Thyroid gland (tissue), 4 donors: ENCODE results near the gene FOXA3.

Source experiments
- POLR2A ChIP-seq, 2 donors: fragments of 450-650 bp; IDR thresholded peaks; one replicate each; pipeline ENCODE4 v1.6.1; 2017; ENCODE audit warnings: antibody characterized with exemption in 2 of 2, mild to moderate bottlenecking in 2 of 2, moderate library complexity in 1 of 2
- TF ChIP-seq, protein P1 (sequence below), 6 experiments: fragments of 200-600 bp in 3 of 6; fragments of 450-650 bp in 3 of 6; sonication (generic) in 3 of 6; IDR thresholded peaks; one replicate each; pipeline ENCODE4 v1.5.1; 2016 to 2019; ENCODE audit warnings: antibody characterized with exemption in 6 of 6, mild to moderate bottlenecking in 2 of 6, inconsistent platforms in 1 of 6, moderate library complexity in 1 of 6

- TF ChIP-seq, protein P1, sequence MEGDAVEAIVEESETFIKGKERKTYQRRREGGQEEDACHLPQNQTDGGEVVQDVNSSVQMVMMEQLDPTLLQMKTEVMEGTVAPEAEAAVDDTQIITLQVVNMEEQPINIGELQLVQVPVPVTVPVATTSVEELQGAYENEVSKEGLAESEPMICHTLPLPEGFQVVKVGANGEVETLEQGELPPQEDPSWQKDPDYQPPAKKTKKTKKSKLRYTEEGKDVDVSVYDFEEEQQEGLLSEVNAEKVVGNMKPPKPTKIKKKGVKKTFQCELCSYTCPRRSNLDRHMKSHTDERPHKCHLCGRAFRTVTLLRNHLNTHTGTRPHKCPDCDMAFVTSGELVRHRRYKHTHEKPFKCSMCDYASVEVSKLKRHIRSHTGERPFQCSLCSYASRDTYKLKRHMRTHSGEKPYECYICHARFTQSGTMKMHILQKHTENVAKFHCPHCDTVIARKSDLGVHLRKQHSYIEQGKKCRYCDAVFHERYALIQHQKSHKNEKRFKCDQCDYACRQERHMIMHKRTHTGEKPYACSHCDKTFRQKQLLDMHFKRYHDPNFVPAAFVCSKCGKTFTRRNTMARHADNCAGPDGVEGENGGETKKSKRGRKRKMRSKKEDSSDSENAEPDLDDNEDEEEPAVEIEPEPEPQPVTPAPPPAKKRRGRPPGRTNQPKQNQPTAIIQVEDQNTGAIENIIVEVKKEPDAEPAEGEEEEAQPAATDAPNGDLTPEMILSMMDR (IDR thresholded peaks at IDR 0.05), result no peak
- TF ChIP-seq POLR2A (IDR thresholded peaks at IDR 0.05), result no peak
Measured at GRCh38 chr19:45887200-45887710, 23.1 kb downstream of the FOXA3 start.
